Adrenal gland (tissue), 5 donors: ENCODE measurements around the gene MAGI1.

Source experiments
- CTCF ChIP-seq, 6 experiments: fragments of 450-650 bp in 4 of 6; fragments of 200-600 bp in 2 of 6; sonication (generic) in 1 of 6; IDR thresholded peaks; 1 replicate in 5 of 6; 2 replicates in 1 of 6; pipeline versions ENCODE4 v1.5.1 to v1.8.0; 2016 to 2021; ENCODE audit warnings: antibody characterized with exemption in 6 of 6, mild to moderate bottlenecking in 2 of 6, moderate library complexity in 1 of 6
- POLR2A ChIP-seq, 2 donors: fragments of 450-650 bp; IDR thresholded peaks; one replicate each; pipeline ENCODE4 v1.6.1; 2017; ENCODE audit warnings: antibody characterized with exemption in 2 of 2, mild to moderate bottlenecking in 2 of 2, moderate library complexity in 1 of 2
- donor health status: DM: no; HTN: no; CAD: no.

- TF ChIP-seq CTCF (IDR thresholded peaks at IDR 0.05), result no peak
- TF ChIP-seq POLR2A (IDR thresholded peaks at IDR 0.05), result no peak
These were observed 9.3 kb upstream of the MAGI1 start for GRCh38 chr3:66048051-66048395.
